ENCODE measurements around the gene ENAH. TPM values are rescaled to one million over a fixed set of nuclear protein-coding genes. Genes with fewer than 3 reads are reported as not detected.

The ENAH gene
- total and polyA plus RNA-seq, 2 donors (not counting 1 experiment from before 2014, with no cell fraction given): 1.3 to 1.6 TPM

DNA sequence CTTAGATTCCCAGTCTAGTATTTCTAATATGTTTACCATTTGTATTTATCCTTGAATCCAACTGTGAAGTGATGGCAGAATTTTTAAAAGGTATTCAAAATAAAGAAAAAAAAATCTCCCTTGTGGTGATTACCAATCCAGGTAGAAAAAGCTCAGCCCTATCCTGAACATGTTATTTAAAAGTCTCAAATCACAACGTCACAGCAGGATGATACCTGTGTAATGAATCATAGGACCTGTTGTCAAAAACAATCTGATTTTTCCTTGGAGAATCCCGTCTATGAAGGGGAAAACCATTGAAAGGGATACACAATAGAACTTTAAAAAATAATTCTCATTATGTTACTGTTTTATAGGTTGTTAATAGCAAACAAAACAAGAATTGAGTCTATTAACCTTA, 148.1 kb downstream of the ENAH start:
- Mint-ChIP-seq H3K9me3 (ENCODE audit: insufficient read depth) (no peaks in the 10 kb centered on the region), H3K4me1 (no peaks in the 10 kb centered on the region), H3K27ac (no peak overlapping the region), H3K4me3 (no peak overlapping the region), H3K27me3 (no peaks in the 10 kb centered on the region)
- Histone ChIP-seq H3K9ac (ENCODE audit: low read length) (no peak overlapping the region), H4K20me1 (ENCODE audit: control insufficient read depth, insufficient read depth, low read length, poor library complexity, severe bottlenecking) (no peaks in the 10 kb centered on the region), H3K4me1 (ENCODE audit: control insufficient read depth in 2 of 2, insufficient read depth in 2 of 2, low read length in 2 of 2) (no peaks in the 10 kb centered on the region), H3K9me3 (ENCODE audit: control extremely low read depth in 1 of 3, control insufficient read depth in 2 of 3, insufficient read depth in 1 of 3, low read length in 2 of 3) (no peaks in the 10 kb centered on the region), H3K36me3 (replicated peaks in 1 of 2; ENCODE audit: control extremely low read depth in 1 of 2, control insufficient read depth in 1 of 2, extremely low read depth in 1 of 2, insufficient read depth in 2 of 2, low read length in 1 of 2) (no peaks in the 10 kb centered on the region), H3K4me2 (replicated peaks; ENCODE audit: low read depth, low read length, poor library complexity, severe bottlenecking) (no peak overlapping the region), H3K4me3 (ENCODE audit: control extremely low read depth in 1 of 5, extremely low read depth in 1 of 5, insufficient read depth in 1 of 5, low read depth in 2 of 5, low read length in 4 of 5) (no peak overlapping the region), H3K27ac (ENCODE audit: low read length in 2 of 2) (no peak overlapping the region), H2AFZ (ENCODE audit: insufficient read depth, low read depth, low read length, poor library complexity, severe bottlenecking) (no peak overlapping the region), H3K79me2 (ENCODE audit: control insufficient read depth, insufficient read depth, low read length) (no peaks in the 10 kb centered on the region), H3K27me3 (replicated peaks in 1 of 4; ENCODE audit: control extremely low read depth in 1 of 4, control insufficient read depth in 3 of 4, insufficient read depth in 4 of 4, low read length in 3 of 4) (no peaks in the 10 kb centered on the region)
- no peak for ATAC-seq (ENCODE audit: low read depth)
- CTCF ChIA-PET: no interaction called here
- POLR2A ChIA-PET: no interaction called here
- TF ChIP-seq EZH2 (IDR thresholded peaks at IDR 0.05; ENCODE audit: borderline replicate concordance, insufficient read depth, low read depth, low read length, poor library complexity, severe bottlenecking): no peak
- TF ChIP-seq, protein P1, sequence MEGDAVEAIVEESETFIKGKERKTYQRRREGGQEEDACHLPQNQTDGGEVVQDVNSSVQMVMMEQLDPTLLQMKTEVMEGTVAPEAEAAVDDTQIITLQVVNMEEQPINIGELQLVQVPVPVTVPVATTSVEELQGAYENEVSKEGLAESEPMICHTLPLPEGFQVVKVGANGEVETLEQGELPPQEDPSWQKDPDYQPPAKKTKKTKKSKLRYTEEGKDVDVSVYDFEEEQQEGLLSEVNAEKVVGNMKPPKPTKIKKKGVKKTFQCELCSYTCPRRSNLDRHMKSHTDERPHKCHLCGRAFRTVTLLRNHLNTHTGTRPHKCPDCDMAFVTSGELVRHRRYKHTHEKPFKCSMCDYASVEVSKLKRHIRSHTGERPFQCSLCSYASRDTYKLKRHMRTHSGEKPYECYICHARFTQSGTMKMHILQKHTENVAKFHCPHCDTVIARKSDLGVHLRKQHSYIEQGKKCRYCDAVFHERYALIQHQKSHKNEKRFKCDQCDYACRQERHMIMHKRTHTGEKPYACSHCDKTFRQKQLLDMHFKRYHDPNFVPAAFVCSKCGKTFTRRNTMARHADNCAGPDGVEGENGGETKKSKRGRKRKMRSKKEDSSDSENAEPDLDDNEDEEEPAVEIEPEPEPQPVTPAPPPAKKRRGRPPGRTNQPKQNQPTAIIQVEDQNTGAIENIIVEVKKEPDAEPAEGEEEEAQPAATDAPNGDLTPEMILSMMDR (IDR thresholded peaks at IDR 0.05): no peak
- no CpG with 5 or more reads among the region's 2 CpGs for WGBS (ENCODE audit: insufficient coverage)
- intact Hi-C loops (cut with micrococcal nuclease): no loop called here
- no peak for DNase-seq

DNA sequence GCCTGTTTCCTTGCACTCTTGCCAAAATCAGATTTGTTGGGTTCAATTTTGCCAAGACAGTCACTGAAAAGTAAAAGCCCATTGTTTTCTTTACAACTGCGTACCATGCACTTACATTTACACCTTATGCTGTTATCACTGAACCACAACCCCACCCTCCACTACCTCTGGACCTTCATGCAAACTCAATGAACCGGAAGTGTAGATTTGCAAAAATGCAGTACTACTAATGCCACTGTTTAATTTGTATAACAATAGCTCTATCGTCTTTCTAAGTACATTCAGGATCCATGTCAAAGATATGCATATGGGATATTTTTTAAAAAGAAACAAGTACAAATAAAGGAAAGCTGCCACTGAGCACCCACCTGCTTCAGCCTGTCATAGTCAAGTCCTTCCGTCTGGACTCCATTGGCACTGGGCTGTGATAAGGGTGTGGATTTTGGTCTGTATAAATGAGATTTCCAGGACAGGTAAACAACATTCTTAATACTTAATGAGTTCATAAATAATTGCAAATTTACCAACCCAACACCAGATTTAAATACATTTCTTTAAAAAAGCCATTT, 152.2 kb downstream of the ENAH start:
- Histone ChIP-seq H3K9ac (ENCODE audit: low read length) (no peak overlapping the region), H3K27me3 (replicated peaks in 1 of 4; ENCODE audit: control extremely low read depth in 1 of 4, control insufficient read depth in 3 of 4, insufficient read depth in 4 of 4, low read length in 3 of 4) (no peaks in the 10 kb centered on the region), H3K36me3 (replicated peaks in 1 of 2; ENCODE audit: control extremely low read depth in 1 of 2, control insufficient read depth in 1 of 2, extremely low read depth in 1 of 2, insufficient read depth in 2 of 2, low read length in 1 of 2) (no peaks in the 10 kb centered on the region), H4K20me1 (ENCODE audit: control insufficient read depth, insufficient read depth, low read length, poor library complexity, severe bottlenecking) (no peaks in the 10 kb centered on the region), H3K4me2 (replicated peaks; ENCODE audit: low read depth, low read length, poor library complexity, severe bottlenecking) (no peak overlapping the region), H3K4me1 (ENCODE audit: control insufficient read depth in 2 of 2, insufficient read depth in 2 of 2, low read length in 2 of 2) (no peaks in the 10 kb centered on the region), H3K4me3 (ENCODE audit: control extremely low read depth in 1 of 5, extremely low read depth in 1 of 5, insufficient read depth in 1 of 5, low read depth in 2 of 5, low read length in 4 of 5) (no peak overlapping the region), H2AFZ (ENCODE audit: insufficient read depth, low read depth, low read length, poor library complexity, severe bottlenecking) (no peak overlapping the region), H3K79me2 (ENCODE audit: control insufficient read depth, insufficient read depth, low read length) (no peaks in the 10 kb centered on the region), H3K9me3 (ENCODE audit: control extremely low read depth in 1 of 3, control insufficient read depth in 2 of 3, insufficient read depth in 1 of 3, low read length in 2 of 3) (no peaks in the 10 kb centered on the region), H3K27ac (ENCODE audit: low read length in 2 of 2) (no peak overlapping the region)
- Mint-ChIP-seq H3K9me3 (ENCODE audit: insufficient read depth) (no peaks in the 10 kb centered on the region), H3K27me3 (no peaks in the 10 kb centered on the region), H3K4me3 (no peak overlapping the region), H3K4me1 (no peaks in the 10 kb centered on the region), H3K27ac (no peak overlapping the region)
- WGBS (ENCODE audit: insufficient coverage): 92% methylated on average over 1 of the region's 4 CpGs
- POLR2A ChIA-PET: no interaction called here
- no peak for ATAC-seq (ENCODE audit: low read depth)
- CTCF ChIA-PET: no interaction called here
- intact Hi-C loops (cut with micrococcal nuclease): no loop called here
- TF ChIP-seq, protein P1 (IDR thresholded peaks at IDR 0.05): no peak
- no peak for TF ChIP-seq EZH2 (IDR thresholded peaks at IDR 0.05; ENCODE audit: borderline replicate concordance, insufficient read depth, low read depth, low read length, poor library complexity, severe bottlenecking)
- DNase-seq: no peak

Measured in B cell (primary cell).